GM18909 (cell line): ENCODE measurements around the gene POU6F1.

Source experiments
- ATAC-seq: cut with Tn5 transposase; IDR thresholded peaks from one replicate; pipeline ENCODE4 v1.9.1; 2021; ENCODE audit warnings: mild to moderate bottlenecking; ENCODE audit not compliant: unreplicated experiment, poor library complexity

Gene POU6F1

DNA sequence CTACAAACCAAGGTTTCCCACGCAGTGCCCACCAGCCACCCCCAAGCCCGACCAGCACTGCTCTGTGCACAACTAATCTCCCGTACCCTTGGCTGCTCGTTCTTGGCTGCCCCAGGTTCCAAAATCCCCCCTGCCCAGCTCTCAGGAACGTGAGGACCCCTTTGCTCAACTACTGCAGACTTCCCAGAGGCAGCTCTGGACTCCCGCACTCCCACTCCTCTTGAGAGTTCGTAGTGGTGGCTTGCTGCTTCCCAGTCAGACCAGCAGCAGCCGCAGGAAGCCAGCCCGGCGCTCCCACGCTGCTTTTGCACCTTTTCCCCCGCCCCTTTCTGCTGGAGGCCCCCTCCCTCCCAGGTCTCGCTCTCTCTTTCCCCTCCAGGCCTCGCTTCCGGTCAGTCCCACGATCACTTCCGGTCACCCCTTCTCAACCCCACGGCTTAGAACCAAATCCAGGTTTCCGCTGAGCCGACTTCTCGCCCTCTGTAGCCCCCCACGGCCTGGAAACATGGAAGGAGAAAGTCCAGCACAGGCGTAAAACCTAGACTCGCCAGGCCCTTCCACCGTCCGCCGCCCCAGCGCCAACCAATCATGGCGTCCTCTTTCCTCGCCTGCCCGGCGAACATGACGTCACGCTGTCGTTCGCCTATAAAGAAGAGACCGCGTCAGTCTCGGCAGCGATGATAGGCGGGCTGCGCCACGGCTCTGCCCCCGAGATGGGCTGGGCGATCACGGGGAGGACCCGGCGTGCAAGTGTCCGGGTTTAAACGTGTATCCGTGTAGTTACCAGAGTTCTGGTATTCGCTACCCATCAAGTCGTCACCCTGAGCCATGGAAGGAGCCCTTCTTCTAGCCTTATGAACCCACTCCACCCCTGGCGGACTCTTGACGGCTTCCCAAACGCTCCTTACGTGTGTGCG is 45.1 kb downstream of the POU6F1 start, which contains the start of gene TFCP2:
TFCP2 (minus strand) TSS at position 621 of the 917 bp plus-strand sequence. CDS start 713 bp downstream, outside the sequence.
- ATAC-seq: peak; percentile 95

DNA sequence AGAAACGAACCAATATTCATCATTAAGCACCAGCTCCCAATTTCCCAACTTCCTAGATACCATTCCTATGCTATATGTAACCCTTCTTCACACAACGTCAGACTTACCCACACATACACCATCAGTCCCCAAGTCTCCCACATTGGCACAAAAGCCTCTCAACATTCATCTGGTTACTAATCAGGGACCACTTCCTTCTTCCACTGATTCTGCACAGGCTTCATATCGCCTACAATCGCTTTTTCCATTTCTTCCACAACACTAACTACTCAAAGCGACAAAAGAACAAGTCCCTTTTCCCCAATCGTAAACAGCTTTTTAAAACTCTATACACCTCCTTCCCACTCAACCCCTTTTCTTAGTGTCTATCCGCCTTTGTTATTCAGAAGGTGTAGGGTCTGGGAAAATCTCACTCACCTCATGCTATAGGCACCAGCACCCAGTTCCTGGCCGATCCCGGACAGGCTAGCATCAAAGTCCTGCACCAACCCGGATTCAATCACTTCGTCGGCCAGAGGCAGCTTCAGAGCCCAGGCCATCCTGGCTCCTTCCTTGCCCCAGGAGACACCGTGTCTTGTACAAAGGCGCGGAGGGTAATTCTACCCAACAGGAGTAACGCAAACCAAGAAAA is 45.9 kb downstream of the POU6F1 start:
- peak; percentile 5 for ATAC-seq

DNA sequence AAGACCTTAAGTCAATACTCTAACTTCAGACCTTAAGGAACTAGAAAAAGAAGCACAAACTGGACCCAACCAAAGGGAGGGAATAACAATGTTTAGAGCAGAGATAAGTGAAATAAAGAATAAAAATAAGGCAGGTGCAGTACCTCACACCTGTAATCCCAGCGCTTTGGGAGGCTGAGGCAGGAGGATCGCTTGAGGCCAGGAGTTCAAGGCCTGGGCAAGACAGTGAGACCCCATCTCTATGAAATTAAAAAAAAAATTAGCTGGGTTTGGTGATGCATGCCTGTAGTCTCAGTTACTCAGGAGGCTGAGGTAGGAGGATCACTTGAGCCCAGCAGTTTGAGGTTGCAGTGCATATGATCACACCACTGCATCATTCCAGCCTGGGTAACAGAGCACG is 54.1 kb downstream of the POU6F1 start:
- no peak for ATAC-seq

DNA sequence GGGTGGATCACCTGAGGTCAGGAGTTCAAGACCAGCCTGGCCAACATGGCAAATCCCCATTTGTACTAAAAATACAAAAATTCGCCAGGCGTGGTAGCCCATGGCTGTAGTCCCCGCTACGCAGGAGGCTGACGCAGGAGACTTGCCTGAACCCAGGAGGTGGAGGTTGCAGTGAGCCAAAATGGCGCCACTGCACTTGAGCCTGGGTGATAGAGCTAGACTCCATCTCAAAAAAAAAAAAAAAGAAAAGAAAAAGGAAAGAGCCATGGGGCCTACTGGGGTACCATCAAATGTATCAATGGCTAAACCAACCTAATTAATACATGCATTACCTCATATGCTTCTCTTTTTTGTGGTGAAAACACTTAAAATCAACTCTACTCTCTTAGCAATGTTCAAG is 55.6 kb downstream of the POU6F1 start:
- ATAC-seq: no peak

DNA sequence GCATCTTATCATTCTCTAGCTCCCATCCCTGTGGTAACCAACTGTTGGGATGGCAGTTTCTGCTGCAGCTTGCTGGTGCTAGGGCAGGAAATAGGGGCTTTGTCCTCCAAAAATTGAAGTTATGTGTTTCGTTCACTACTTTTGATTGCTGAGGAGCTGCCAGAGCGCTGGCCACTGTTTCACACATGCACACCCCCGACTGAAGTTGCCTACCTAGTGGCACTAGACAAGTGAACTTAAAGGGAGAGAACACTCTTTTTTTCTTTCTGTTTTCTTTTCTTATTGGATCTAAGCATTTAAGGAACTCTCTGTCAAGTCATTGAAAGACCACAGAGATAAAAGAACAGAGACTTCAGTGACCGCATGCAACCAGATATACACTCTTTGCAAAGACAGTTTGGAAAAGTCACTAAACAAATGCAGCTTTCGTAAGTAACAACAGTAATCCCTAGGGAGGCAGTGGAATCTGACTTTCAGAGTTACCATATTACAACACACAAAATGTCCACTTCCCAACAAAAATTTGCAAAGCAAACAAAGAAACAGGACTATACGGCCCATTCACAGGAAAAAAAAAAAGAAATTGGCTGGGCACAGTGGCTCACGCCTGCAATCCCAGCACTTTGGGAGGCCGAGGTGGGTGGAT is 56.9 kb downstream of the POU6F1 start:
- no peak for ATAC-seq

DNA sequence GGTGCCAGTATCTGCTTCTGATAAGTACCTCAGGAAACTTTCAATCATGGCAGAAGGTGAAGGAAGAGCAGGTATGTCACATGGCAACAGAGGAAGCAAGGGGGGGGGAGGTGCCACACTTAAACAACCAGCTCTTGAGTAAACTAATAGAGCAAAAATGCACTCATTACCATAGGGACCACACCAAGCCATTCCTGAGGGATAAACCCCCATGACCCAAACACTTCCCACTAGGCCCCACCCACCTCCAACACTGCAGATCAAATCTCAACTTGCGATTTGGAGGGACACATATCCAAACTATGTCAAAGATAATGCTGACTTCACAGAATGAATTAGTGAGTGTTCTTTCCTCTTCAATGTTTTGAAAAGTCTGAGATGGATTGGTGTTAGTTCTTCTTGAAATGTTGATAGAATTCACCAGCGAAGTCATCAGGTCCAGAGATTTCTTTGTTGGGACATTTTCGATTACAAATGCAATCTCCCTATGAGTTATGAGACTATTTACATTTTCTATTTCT is 61.6 kb downstream of the POU6F1 start:
- ATAC-seq: no peak

DNA sequence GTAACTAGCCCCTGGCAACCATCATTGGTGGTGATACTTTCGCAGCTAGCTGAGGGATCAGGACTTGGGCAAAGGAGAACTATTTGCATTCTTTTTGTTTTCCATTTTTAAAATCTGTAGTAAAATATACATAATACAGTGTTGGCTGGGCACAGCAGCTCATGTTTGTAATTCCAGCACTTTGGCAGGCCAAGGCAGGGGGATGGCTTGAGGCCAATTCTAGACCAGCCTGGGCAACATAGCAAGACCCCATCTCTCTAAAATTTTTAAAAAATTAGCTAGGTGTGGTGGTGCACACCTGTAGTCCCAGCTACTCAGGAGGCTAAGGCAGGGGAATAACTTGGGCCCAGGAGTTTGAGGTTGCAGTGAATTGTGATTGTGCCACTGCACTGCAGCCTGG is 64.9 kb downstream of the POU6F1 start:
- ATAC-seq: no peak

DNA sequence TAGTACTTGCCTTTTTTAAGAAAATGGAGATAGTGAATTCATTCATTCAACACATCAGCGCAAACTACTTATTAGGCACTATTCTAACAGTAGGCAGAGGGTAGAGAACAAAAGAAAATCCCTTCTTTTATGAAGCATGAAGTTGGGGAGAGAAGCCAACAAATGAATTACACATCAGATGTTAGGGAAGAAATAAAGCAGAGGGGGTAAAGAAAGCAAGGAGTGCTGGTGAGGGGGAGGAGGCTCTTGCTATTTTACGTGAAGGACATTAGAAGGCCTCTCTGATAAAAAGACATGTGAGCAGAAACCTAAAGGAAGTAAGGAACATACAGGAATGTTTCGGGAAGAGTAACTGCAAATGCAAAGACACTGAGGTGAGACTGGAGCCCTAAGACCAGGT is 67.1 kb downstream of the POU6F1 start:
- ATAC-seq: no peak

DNA sequence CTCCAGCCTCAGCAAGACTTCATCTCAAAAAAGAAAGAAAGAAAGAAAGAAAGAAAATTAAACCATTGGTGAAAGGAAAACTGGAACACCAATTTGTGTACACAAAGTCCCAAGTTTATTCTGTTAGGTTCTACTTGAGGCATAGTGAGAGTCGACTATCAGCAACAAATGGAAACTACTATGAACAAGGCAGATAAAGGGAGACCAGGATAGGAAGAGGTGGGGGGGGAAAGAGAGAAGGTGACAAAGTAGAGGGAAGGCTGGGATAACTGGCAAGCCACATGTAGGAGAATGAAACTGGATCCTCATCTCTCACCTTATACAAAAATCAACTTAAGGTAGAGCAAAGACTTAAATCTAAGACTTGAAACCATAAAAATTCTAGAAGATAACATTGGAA is 70.6 kb downstream of the POU6F1 start:
- no peak for ATAC-seq

DNA sequence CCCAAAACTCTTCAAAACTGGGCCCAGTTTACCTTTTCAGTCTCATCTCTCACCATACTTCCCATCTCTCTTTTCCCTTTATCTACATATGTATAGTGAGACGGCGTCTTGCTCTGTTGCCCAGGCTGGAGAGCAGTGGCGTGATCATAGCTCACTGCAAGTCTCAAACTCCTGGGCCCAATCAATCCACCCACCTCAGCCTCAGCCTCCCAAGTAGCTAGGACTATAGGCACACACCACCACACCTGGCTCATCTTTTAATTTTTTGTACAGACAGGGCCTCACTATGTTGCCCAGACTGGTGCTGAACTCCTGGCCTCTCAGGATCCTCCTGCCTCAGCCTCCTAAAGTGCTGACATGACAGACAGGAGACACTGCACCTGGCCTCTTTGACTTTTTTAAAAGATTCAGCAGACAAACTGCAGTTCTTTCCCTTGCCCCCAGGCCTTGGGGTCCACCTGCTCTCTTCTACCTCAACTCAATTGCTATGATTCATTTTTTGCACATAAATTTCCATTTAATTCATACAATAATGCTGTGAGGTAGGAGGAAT is 78.5 kb downstream of the POU6F1 start:
- no peak for ATAC-seq
